K562 (cell line): ENCODE data around the gene MAML1. TPM values are rescaled to one million over a fixed set of nuclear protein-coding genes. Genes with fewer than 3 reads are reported as not detected.

Source experiments
- ERF ChIP-seq: fragments of 450-650 bp; formaldehyde crosslinking; IDR thresholded peaks from 2 replicates; pipeline ENCODE4 v1.4.0; 2020; ENCODE audit warnings: mild to moderate bottlenecking, mixed read lengths
- HNRNPL ChIP-seq: fragments of 200-400 bp; formaldehyde crosslinking; IDR thresholded peaks from 2 replicates; pipeline ENCODE4 v1.6.1; 2017; ENCODE audit warnings: low read depth, mild to moderate bottlenecking, low read length
- IFI16 ChIP-seq: fragments of 250-450 bp; sonication (Bioruptor Pico); IDR thresholded peaks from 2 replicates; pipeline ENCODE4 v2.1.2; 2022; ENCODE audit warnings: mild to moderate bottlenecking, inconsistent platforms
- MAFG ChIP-seq: fragments of 450-650 bp; conservative IDR thresholded peaks from 2 replicates; pipeline ENCODE4 v1.6.1; 2016; ENCODE audit warnings: missing genetic modification characterization, missing compliant biosample characterization
- MAFK ChIP-seq: IDR thresholded peaks from 2 replicates; pipeline ENCODE4 v1.6.1; 2011; ENCODE audit warnings: low read length, improper control_type of control experiment
- MTF1 ChIP-seq: fragments of 250-450 bp; sonication (Bioruptor Pico); IDR thresholded peaks from 2 replicates; pipeline ENCODE4 v1.9.0; 2021; ENCODE audit warnings: moderate library complexity, mild to moderate bottlenecking, inconsistent platforms, borderline replicate concordance
- NFE2L1 ChIP-seq: fragments of 450-650 bp; IDR thresholded peaks from 2 replicates; pipeline ENCODE4 v1.6.1; 2016; ENCODE audit warnings: missing genetic modification characterization, low read depth, mild to moderate bottlenecking, missing compliant biosample characterization, moderate library complexity, borderline replicate concordance
- ZNF445 ChIP-seq: fragments of 250-450 bp; sonication (Bioruptor Pico); IDR thresholded peaks from 2 replicates; pipeline ENCODE4 v1.4.0; 2020; ENCODE audit warnings: low read depth, mild to moderate bottlenecking, moderate library complexity
- polyA plus RNA-seq, 8 experiments: library from polyadenylated mRNA; depleted of rRNA in 4 of 8; stranded (reverse) in 5 of 8; unstranded in 3 of 8; fragments of >200 nt; fragmentation: Nextera tagmentation in 2 of 8; fragmentation: Illumina TruSeq in 1 of 8; extraction: Ambion mirVana in 2 of 8; extraction: Trizol in 1 of 8; gene quantifications; 2 replicates each; pipeline versions ENCODE4 v1.2.1 to v1.2.3, GENCODE V29; 2011 to 2014; ENCODE audit warnings: inconsistent platforms in 1 of 8, missing spikeins in 1 of 8
- total RNA-seq, 7 experiments: library from RNA; depleted of rRNA in 6 of 7; stranded (reverse); fragments of >200 nt in 6 of 7; fragmentation: Illumina TruSeq in 2 of 7; extraction: Trizol in 2 of 7; gene quantifications; 2 replicates each; pipeline versions ENCODE4 v1.2.1 to v1.2.3, GENCODE V29; 2011 to 2021; ENCODE audit warnings: low replicate concordance in 1 of 7
- TF ChIP-seq, protein P1 (sequence below): fragments of 450-650 bp; IDR thresholded peaks from 2 replicates; pipeline ENCODE4 v1.6.1; 2016; ENCODE audit warnings: low read depth
- TF ChIP-seq, protein P2 (sequence below): fragments of 250-450 bp; sonication (Bioruptor Pico); IDR thresholded peaks from 2 replicates; pipeline ENCODE4 v1.4.0; 2020
- TF ChIP-seq, protein P3 (sequence below), 3 experiments: fragments of 200-800 bp in 1 of 3; sonication (Bioruptor generic) in 1 of 3; sonication (generic) in 1 of 3; formaldehyde crosslinking in 1 of 3; IDR thresholded peaks; 2 replicates each; pipeline versions ENCODE4 v1.6.1 to v1.8.0; 2016 to 2022; ENCODE audit warnings: mild to moderate bottlenecking in 2 of 3, missing compliant biosample characterization in 2 of 3, missing genetic modification characterization in 2 of 3, missing genetic modification reagents in 1 of 3

Gene MAML1
- total and polyA plus RNA-seq, 9 of the 15 experiments (the other 6 are each of a cell fraction or from before 2014, with no cell fraction given), result 0.32 to 18.4 (median 7.0) TPM

DNA sequence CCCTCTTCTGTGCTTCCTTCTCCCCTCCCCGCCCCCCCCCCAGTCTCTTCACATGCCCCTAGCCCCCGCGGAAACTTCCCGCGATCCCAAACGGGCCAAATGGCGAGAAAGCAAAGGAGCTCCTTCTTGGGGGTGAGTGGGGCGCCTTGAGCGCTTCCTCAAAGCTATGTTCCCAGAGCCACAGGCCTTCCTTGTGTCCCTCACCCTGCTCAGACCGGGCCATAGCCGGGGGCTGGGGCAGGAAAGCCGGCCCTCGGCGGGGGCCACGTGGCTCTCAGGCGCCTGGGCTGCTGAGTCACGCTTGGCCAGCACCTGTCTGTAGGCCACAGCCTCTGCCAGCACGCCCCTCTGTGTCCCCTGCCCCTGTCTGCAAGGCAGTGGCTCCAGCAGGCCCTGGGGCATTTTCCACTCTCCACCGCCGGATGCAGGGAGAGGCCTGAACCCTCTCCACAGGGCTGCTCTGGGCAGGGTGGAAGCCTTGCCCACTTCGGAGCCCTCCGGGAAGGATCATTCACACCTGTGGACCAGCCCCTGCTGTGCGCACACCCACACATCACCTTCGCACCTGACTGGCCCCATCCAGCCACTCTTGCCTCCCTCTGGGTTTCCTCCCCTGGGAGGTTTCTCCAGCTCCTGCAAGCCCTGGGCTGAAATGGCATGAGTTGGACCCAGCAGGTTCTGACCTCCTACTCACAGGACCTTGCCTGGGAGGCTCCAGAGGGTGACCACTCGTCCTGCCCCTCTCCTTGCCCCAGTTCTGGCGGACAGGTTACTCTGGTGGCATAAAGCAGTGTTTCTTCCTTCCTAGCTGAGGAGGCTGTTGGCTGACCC, 86.9 kb downstream of the MAML1 start (continued):
- TF ChIP-seq, protein P1, sequence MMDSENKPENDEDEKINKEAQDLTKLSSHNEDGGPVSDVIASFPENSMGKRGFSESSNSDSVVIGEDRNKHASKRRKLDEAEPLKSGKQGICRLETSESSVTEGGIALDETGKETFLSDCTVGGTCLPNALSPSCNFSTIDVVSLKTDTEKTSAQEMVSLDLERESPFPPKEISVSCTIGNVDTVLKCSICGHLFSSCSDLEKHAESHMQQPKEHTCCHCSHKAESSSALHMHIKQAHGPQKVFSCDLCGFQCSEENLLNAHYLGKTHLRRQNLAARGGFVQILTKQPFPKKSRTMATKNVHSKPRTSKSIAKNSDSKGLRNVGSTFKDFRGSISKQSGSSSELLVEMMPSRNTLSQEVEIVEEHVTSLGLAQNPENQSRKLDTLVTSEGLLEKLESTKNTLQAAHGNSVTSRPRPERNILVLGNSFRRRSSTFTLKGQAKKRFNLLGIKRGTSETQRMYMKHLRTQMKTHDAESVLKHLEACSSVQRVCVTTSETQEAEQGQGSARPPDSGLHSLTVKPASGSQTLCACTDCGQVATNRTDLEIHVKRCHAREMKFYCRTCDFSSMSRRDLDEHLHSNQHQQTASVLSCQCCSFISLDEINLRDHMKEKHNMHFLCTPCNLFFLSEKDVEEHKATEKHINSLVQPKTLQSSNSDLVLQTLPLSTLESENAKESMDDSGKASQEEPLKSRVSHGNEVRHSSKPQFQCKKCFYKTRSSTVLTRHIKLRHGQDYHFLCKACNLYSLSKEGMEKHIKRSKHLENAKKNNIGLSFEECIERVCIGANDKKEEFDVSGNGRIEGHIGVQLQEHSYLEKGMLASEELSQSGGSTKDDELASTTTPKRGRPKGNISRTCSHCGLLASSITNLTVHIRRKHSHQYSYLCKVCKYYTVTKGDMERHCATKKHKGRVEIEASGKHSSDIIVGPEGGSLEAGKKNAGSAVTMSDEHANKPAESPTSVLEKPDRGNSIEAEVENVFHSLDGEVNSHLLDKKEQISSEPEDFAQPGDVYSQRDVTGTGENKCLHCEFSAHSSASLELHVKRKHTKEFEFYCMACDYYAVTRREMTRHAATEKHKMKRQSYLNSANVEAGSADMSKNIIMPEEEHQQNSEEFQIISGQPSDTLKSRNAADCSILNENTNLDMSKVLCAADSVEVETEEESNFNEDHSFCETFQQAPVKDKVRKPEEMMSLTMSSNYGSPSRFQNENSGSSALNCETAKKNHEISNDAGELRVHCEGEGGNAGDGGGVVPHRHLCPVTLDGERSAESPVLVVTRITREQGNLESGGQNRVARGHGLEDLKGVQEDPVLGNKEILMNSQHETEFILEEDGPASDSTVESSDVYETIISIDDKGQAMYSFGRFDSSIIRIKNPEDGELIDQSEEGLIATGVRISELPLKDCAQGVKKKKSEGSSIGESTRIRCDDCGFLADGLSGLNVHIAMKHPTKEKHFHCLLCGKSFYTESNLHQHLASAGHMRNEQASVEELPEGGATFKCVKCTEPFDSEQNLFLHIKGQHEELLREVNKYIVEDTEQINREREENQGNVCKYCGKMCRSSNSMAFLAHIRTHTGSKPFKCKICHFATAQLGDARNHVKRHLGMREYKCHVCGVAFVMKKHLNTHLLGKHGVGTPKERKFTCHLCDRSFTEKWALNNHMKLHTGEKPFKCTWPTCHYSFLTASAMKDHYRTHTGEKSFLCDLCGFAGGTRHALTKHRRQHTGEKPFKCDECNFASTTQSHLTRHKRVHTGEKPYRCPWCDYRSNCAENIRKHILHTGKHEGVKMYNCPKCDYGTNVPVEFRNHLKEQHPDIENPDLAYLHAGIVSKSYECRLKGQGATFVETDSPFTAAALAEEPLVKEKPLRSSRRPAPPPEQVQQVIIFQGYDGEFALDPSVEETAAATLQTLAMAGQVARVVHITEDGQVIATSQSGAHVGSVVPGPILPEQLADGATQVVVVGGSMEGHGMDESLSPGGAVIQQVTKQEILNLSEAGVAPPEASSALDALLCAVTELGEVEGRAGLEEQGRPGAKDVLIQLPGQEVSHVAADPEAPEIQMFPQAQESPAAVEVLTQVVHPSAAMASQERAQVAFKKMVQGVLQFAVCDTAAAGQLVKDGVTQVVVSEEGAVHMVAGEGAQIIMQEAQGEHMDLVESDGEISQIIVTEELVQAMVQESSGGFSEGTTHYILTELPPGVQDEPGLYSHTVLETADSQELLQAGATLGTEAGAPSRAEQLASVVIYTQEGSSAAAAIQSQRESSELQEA, result no peak
- TF ChIP-seq MAFG (tag), result peak; percentile 86
- 0 out of 2 replicates have a peak, but pooled peaks have one; percentile 61 for TF ChIP-seq ZNF445 (CRISPR knock-in tag)
- TF ChIP-seq, protein P2, sequence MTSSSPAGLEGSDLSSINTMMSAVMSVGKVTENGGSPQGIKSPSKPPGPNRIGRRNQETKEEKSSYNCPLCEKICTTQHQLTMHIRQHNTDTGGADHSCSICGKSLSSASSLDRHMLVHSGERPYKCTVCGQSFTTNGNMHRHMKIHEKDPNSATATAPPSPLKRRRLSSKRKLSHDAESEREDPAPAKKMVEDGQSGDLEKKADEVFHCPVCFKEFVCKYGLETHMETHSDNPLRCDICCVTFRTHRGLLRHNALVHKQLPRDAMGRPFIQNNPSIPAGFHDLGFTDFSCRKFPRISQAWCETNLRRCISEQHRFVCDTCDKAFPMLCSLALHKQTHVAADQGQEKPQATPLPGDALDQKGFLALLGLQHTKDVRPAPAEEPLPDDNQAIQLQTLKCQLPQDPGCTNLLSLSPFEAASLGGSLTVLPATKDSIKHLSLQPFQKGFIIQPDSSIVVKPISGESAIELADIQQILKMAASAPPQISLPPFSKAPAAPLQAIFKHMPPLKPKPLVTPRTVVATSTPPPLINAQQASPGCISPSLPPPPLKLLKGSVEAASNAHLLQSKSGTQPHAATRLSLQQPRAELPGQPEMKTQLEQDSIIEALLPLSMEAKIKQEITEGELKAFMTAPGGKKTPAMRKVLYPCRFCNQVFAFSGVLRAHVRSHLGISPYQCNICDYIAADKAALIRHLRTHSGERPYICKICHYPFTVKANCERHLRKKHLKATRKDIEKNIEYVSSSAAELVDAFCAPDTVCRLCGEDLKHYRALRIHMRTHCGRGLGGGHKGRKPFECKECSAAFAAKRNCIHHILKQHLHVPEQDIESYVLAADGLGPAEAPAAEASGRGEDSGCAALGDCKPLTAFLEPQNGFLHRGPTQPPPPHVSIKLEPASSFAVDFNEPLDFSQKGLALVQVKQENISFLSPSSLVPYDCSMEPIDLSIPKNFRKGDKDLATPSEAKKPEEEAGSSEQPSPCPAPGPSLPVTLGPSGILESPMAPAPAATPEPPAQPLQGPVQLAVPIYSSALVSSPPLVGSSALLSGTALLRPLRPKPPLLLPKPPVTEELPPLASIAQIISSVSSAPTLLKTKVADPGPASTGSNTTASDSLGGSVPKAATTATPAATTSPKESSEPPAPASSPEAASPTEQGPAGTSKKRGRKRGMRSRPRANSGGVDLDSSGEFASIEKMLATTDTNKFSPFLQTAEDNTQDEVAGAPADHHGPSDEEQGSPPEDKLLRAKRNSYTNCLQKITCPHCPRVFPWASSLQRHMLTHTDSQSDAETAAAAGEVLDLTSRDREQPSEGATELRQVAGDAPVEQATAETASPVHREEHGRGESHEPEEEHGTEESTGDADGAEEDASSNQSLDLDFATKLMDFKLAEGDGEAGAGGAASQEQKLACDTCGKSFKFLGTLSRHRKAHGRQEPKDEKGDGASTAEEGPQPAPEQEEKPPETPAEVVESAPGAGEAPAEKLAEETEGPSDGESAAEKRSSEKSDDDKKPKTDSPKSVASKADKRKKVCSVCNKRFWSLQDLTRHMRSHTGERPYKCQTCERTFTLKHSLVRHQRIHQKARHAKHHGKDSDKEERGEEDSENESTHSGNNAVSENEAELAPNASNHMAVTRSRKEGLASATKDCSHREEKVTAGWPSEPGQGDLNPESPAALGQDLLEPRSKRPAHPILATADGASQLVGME (CRISPR knock-in tag), result peak; percentile 95
- TF ChIP-seq, protein P3, sequence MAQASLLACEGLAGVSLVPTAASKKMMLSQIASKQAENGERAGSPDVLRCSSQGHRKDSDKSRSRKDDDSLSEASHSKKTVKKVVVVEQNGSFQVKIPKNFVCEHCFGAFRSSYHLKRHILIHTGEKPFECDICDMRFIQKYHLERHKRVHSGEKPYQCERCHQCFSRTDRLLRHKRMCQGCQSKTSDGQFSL (CRISPR knock-in tag; IDR thresholded peaks at IDR 0.05), result no peak; the same call in 1 of the 2 replicates
- TF ChIP-seq, protein P3 (tag; IDR thresholded peaks at IDR 0.05), result peak; percentile 81 to 89
- TF ChIP-seq MTF1 (CRISPR knock-in tag), result peak; percentile 90
- peak; percentile 70 for TF ChIP-seq NFE2L1 (tag)
- TF ChIP-seq IFI16 (CRISPR knock-in tag), result peak; percentile 82; the same call in 1 of the 2 replicates
- peak; percentile 79 for TF ChIP-seq MAFK
- TF ChIP-seq HNRNPL, result no peak
- peak; percentile 97 for TF ChIP-seq ERF (CRISPR knock-in tag)
